T-helper 2 cell (primary cell): Measurements from ENCODE around the gene DNAJC16.
A peak's percentile ranks its signal among the peaks of the same experiment; 100 is the strongest.
"Not testable (repeated sequence)": the region's sequence is repeated elsewhere in the genome, so short reads cannot be mapped to it uniquely, and the experiment has no call there.

Experiments used
- DNase-seq, 5 experiments: peaks; one replicate each; pipeline versions ENCODE4 v3.0.0 to v3.0.0-alpha.2; 2012 to 2022

The DNAJC16 gene

DNA sequence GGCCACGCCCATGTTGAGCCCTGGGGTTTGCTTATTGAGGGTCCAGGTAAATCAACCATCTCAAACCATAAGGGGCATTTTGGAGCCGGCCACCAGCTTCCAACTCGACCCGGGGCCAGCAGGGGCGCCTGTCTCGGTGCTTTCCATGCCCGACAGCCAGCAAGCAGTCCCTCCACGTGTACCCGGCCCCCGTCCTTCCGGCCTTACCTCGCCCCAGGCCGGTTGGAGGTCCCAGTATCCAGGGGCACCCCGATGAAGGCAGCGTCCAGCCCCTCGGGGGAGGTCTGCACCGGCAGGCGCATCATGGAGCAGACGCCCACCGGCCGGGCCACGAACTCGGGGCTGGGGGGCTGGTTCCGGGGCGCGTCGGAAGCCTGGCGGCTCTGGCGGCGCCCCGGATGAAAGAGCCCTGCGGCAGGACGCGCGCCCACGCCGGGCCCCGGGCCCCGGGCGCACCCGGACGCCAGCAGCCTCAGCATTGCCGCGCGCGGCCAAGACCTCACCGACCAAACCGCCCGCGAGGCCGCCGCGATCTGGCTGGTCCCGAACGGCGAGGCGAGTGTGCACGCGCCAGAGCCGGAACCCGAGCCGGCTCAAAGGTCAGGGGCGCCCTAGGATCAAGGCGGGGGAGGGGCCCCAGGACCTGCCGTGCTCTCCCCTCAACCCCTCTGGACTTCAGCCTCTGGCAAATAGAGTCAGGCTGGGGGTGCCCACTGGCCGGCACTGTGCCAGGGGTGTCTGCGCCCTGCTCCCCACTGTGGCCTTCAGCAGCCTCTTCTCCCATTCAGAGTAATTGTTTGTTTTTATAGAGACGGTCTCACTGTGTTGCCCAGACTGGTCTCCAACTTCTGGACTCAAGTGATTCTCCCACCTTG lies 58.1 kb downstream of the DNAJC16 start, which contains the start of gene AGMAT:
AGMAT (minus strand) TSS at position 563 of the 875 bp plus-strand sequence; CDS start at position 479, 84 bp downstream.
- DNase-seq = peak in 4 of 5 experiments; percentile 29 to 73 (median 46)

DNA sequence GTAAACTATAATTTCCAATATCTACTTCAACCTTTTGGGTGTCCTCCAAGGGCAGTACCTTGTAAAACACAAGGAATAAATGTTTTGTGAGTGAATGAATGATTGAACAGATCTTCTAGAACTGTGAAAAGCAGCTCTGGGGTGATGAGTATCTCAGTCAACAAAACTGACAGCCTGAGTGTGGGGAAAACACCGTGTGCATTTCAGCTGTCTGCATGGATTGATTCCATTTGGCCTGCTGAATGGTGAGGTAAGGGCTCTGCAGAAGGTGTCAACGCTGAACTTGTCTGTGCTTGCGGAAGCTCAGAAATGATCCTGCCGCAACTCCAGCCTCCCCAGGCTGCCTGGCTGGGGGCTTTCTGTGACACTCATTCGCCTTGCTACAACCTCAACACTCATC lies 65.6 kb downstream of the DNAJC16 start:
- no peak for DNase-seq

DNA sequence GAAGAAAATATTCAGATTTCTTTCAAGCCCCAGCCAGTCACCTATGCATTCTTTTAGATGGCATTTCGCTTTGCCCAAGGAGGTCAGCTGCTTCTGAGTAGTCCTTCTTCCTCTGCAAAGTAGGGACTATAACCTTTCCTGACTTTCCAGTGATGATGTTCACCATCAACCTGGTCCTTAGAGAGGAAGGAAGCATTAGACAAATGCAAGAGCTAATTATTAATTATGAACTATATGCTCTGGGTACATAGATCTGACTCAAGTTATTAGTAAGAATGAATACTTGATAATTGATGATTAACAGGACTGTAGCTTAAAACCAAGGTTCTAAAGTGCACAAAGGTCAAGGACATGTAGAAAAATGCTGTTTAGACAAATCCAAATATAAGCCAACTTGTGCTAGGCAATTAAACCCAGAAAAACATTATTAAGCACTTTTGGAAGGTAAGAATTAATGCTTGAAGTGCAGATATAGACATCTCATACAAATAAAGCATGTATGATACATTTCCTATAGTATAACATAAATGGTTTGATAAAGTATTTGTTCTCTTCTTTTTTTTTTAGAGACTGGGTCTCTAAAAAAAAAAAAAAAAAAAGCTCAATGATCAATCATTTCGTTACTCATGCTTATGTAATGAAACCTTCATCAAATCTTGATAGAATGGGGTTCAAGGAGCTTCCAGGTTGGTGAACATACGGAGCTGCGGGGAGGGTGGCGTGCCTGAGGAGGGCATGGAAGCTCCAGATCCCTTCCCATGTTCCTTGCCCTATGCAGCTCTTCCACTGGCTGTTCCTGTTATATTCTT lies 69.4 kb downstream of the DNAJC16 start:
- DNase-seq = no peak

DNA sequence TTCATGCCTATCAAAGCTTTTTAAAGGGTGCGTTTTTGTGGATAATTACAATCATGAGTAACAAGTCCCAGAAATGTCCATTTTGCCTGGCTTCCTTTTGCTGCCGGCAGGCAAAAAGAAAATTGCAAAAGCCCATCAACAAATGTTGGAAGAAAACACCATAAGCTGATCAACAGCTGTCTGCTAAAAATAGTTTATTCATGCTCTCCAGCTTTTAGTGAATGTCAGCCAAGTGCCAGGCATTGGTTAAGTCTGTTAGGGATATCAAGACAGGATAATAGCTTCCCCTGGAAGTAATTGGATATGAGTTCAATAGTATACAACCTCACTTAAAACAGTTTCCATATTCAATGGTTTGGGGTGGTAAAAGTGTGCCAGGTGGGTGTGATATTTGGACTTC lies 71.8 kb downstream of the DNAJC16 start:
- DNase-seq = no peak

DNA sequence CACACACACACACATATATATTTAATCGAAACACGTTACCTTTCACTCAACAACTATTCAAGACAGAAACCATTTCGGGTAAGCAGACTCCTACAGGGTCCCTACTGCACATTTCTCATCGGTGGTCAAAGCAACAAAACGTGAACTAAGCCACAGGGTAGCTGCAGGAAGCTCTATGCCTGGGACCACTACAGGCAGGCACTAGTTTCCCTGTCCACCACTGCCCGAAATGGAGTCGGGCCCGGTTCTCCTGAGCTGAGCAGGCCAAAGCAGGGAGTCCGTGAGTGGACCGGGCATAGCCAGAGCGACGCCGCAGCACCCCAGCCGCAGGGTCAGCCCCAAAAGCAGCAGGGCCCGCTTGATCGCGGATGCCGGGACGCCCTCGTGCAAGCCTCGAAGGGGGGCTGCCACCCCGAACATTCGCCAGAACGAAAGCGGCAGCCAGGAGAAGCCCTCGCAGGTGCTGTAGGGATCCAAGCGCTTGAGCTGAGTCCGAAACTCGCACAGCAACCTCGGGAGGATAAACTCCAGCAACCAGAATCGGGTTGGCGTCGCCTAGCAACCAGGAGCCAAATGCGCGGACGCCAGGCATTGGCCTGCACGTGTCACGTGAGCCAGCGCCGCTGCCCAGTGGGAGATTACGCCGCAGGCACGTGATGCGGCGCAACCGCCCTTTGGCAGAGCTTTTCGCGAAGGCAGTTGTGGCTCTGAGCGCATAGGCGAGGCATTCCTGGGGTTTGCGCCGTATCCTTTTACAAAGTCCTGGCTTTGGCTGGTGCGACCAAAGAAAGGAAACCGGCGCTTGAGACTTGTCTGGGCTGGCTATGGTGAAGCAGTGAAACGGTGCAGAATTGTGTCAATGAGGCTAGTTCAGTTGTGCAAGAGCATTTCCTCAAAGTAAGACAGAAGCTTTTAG lies 76.7 kb downstream of the DNAJC16 start:
- peak; percentile 80 to 97 (median 86) for DNase-seq

DNA sequence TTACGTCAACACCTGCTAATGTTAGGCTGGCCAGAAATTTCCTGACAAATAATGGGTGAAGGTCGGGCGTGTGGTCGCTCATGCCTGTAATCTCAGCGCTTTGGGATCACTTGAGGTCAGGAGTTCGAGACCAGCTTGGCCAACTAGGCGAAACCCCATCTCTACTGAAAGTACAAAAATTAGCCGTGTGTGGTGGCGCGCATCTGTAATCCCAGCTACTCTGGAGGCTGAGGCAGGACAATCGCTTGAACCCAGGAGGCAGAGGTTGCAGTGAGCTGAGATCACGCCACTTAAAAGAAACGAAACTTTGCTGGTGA lies 77.3 kb downstream of the DNAJC16 start:
- DNase-seq = not testable (repeated sequence)

DNA sequence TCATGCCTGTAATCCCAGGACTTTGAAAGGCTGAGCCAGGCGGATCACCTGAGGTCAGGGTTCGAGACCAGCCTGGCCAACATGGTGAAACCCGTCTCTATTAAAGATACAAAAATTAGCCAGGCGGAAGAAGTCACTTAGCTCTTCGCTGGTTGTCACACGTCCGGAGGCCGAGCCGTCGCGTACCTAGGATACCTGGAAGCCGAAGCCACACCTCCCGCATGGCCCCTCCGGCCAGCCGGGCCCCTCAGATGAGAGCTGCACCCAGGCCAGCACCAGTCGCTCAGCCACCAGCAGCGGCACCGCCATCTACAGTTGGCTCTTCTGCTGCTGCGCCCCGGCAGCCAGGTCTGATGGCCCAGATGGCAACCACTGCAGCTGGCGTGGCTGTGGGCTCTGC lies 77.8 kb downstream of the DNAJC16 start:
- DNase-seq = peak in 1 of 5 experiments; percentile 18

DNA sequence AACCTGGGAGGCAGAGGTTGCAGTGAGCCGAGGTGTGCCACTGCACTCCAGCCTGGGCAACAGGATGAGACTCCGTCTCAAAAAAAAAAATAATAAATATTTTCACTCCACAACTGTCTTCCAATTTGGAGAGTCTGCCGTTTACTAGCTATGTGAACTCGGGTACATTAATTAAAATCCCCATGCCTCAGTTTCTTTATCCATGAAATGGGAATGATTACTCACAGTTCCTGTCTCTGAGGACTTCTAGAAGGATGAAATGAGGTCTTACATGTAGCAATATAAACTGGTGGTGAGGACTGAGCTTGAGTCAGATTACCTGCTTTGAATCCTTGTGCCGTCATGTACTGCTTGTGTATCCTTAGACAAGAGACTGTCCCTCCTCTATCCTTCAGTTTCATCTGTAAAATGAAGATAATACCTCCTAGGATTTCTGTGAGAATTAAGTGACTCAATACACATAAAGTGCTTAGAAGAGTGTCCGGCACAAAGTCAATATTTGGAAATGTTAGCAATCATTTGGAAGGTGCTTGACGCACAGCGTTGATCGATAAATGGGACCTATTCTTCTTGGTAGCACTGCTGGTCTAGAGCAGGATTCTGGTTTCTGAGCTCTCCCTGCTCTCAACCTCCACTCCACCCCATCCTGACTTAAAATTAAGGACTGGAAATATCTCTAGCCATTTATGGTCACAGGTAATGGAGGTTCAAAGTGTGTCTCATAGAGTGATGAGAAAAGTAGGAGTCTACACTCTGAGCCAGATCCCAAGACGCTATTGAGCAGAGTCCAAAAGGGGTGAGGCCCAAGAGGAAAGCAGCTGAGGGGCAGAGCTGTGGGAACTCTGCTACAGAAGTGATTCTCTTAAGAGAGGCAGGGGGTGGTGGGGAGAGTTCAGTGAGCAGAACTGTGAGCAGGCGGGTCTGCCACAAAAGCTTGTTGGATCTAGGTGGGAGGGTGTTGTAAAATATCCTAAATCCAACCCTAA lies 79.0 kb downstream of the DNAJC16 start:
- no peak for DNase-seq

DNA sequence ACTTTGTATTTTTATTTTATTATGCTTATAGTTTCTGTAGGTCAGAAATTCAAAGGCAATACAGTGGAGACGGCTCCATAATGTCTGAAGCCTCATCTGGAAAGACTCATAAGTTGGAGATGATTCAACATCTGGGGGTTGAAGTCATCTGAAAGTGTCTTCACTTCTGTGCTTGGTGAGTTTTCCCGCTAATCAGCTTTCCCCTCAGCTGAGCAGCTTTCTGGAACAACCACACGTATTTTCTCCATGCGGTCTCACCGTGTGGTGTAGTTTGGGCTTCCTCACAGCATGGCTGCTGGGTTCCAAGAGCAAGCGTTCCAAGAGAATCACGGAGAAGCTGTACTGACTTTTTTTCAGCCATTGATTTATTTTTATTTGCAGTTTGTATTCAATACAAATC lies 83.0 kb downstream of the DNAJC16 start:
- no peak for DNase-seq

DNA sequence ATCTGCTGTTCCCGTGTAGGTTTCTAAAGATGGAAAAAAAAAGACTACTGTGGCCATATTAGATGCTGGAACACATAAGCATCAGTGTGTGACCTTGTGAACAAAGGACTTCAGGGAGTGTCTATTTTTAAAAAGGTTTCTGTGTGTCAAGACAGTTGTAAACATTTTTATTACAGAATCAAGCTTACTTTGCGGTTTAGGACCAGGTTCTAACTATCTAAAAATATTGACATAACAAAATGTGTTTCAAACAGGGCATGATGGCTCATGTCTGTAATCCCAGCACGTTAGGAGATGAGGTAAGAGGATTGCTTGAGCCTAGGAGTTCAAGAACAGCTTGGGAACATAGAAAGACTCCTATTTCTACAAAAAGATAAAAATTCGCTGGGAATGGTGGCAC lies 83.5 kb downstream of the DNAJC16 start:
- DNase-seq = no peak

DNA sequence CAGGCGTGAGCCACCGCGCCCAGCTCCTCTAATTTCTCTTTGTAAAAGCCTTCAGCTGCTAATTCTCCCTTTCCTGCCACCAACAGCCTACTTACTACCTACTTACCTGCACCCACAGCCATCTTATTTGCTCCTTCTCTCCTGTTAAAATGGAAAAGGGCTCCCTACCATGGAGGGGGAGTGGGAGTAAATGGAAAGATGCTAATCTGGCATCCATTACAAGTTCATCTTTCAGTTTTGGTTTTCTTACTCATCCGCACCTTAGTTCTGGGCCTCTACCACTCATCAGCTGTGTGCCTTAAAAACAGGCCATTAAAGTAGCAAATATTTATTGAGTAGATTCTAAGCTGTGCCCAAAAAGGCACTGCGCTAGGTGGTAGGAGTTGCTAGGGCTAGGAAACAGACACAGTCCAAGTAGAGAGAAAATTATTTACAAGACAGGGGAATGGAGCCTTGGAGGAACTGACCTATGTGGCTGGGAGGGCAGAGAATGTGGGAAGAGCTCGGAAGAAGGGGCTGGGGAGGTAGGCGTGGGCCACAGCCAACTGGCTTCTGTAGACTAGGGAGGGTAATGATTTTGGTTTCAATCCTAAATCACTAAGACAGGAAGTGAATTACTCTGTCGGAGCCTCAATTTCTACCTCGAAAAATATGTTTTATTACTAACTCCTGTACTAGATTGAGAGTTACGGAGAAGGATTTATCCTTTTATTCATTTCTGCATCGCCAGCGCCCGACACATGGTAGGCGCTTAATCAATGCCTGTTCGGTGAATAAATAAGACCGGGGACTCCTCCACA lies 89.9 kb downstream of the DNAJC16 start:
- DNase-seq = no peak

DNA sequence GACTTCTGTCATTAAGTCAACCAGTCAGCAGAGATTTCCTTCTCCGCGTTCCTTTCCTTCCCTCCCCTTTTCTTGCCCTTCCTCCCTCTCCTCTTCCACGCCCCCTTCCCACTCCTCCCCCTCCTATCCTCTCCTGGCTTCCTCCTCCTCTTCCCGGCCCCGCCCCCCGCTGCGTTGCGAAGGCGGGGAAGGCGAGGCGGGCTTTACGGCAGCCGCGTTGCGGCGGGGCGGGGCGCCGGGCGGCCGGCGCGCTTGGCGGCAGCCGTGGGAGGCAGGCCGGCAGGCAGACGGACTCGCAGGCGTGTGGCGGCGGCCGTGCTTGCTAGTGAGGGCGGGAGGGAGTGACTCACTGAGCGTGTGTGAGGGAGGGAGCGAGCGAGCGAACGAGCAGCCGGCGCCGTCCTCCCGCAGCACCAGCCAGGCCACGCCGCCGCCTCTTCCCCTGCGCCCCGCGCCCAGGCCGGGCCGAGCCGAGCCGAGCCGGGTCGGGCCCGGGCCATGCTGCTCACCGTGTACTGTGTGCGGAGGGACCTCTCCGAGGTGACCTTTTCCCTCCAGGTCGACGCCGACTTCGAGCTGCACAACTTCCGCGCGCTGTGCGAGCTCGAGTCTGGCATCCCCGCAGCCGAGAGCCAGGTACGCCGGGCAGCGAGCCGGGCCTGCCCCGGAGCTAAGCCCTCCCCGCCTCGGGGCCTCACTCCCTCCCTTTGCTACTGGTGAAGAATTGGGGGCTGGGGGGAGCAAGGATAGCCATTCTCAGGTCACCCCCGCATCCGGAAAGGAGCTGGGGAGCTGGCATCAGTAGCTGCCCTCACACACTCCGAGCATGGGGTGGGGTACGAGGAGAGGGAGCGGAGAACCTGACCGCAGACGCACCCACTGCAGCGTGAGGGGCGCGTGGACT lies 90.8 kb downstream of the DNAJC16 start, which contains the start of gene DDI2:
DDI2 (plus strand) TSS at position 286 of the 904 bp plus-strand sequence; CDS start at position 499, 213 bp downstream.
- DNase-seq = peak; percentile 89 to 96 (median 93)

DNA sequence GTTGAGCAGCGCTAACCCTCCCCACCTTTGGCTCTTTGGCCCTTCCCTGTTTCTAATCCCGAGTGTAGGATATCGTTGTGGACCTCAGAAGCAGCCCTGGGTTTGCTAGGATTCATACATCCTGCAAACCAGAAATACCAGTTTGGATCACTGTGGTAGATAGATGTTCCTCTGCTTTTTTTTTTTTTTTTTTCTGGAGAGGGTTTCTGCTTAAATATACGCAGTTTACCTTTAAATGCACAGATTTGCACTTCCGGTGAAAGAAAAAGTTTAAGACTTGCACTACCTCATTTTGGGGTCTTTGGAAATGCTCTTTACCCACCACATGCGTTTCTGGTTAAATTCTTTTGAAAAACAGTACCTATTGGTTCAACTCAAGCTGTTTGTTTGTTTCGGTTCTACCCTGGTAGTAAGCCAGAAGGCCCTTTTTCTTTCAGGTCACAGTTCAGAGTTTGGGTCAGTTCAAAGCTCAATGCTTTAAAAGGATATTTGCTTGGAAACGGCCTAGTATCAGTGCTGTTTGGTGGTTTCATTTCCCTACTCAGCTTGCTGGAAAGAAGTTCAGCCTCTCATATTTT lies 91.5 kb downstream of the DNAJC16 start:
- DNase-seq = peak in 2 of 5 experiments; percentile 9 to 39

DNA sequence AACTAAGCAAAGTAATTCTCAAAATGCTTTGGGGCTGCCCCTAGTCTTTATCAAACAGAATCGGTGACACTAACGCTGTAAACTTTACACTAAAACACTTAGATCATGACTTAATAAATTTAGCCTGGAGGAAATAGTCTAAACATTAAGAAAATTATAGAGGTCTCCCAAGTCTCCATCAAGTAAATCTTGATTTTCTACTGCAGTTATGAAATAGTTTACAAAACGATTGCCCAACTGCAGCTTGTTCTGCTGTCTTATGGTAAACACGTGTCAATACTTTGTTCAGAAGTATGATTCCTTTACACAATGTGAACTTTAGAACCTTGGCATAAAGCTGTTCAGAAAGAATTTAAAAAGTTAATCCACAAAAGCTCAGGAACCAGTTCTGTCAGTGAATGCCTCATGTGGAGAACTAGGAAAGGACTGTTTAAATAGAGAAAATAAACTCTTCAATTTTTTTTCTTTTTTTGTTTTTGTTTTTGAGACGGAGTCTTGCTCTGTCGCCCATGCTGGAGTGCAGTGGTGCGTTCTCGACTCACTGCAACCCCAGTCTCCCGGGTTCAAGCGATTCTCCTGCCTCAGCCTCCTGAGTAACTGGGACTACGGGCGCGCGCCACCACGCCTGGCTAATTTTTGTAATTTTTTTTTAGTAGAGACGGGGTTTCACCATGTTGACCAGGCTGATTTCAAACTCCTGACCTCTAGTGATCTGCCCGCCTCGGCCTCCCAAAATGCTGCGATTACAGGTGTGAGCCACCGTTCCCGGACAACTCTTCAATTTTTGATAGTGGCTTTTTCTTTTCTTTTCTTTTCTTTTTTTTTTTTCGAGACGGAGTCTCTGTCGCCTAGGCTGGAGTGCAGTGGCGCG lies 92.2 kb downstream of the DNAJC16 start:
- no peak for DNase-seq

DNA sequence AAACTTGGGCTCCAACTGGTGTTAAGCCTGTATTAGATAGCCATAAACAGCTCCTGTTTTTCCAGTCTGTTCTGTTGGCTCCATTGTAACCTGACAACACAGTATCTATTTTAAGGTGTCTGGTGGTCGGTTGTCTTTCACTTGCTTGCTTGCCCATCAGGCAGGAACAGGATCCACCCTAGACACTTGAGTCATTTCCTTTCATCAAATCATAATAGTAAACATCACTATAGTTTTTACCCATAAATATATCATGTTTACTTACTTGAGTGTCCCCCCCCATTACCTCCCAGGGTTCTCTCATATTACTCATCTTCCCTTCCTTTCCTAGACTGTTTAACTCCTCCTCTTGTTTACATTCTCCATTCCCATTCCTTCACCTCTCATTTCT lies 93.5 kb downstream of the DNAJC16 start:
- DNase-seq = peak in 2 of 5 experiments; percentile 47 to 53

DNA sequence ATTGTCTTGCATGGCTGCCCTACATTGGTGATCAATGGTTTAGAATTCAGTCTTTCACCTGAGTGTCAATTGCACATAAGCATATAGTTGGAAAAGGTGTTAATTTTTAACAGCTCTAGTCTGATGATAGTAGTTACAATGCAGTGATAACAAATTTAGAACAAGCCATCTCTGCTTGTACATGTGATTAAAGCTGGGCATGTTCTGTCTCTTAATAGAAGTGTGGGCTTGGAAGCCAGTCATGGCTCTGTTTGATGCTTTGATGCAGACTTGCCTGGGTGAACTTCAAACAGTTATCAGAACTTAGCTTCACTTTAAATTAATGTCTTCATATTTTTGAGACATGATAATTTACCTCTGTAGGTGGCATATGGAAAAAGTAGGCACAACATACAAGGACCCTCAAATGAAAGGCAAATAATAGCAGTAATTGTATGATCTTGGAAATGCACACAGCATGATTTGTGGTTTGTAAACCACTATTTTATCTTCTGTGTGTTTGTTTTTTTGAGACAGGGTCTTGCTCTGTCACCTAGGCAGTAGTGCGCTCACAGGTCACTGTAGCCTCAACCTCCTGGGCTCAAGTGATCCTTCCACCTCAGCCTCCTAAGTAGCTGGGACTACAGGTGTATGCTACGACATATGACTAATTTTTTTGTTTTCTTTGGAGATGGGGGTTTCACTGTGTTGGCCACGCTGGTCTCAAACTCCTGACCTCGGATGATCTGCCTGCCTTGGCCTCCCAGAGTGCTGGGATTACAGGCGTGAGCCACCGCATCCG lies 94.4 kb downstream of the DNAJC16 start:
- no peak for DNase-seq

DNA sequence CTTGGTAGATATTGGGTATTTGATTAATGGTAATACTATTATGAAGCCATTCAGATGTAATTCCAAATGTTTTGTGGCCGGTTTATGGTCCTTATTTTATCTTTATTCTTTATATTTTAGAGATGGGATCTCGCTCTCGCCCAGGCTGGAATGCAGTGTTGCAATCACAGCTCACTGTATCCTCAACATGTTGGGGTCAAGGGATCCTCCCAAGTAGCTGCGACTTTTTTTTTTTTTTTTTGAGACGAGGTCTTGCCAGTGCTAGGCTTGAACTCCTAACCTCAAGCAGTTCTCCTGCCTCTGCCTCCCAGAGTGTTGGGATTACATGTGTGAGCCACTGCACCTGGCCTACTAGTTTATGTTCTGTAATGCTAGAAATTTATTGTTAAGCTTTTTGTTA lies 95.3 kb downstream of the DNAJC16 start:
- DNase-seq = no peak
